IPS DF 6.9 (cell line): ENCODE measurements around the gene SMIM33.

Experiments used
- DNase-seq: peaks from one replicate; pipeline ENCODE4 v3.0.0-alpha.2; 2013; ENCODE audit warnings: low read depth, low spot score
- H3K27ac ChIP-seq: one replicate; pipeline ENCODE4 v1.5.1; 2013; ENCODE audit warnings: low read length, control low read depth
- H3K27me3 ChIP-seq: 2 replicates; pipeline ENCODE4 v1.6.1; 2013; ENCODE audit warnings: mild to moderate bottlenecking, low read length; ENCODE audit not compliant: control insufficient read depth, insufficient read depth
- H3K36me3 ChIP-seq: 2 replicates; pipeline ENCODE4 v1.6.1; 2013; ENCODE audit warnings: low read length; ENCODE audit not compliant: control insufficient read depth, insufficient read depth
- H3K4me1 ChIP-seq: 2 replicates; pipeline ENCODE4 v1.6.1; 2013; ENCODE audit warnings: low read length; ENCODE audit not compliant: control insufficient read depth, insufficient read depth
- H3K4me3 ChIP-seq: 2 replicates; pipeline ENCODE4 v1.5.1; 2013; ENCODE audit warnings: mild to moderate bottlenecking, low read length
- H3K9me3 ChIP-seq: 2 replicates; pipeline ENCODE4 v1.6.1; 2013; ENCODE audit warnings: low read length, inconsistent platforms; ENCODE audit not compliant: control insufficient read depth, insufficient read depth
- WGBS: extraction: QIAGEN DNeasy Blood & Tissue Kit; methylation state at CpG from one replicate; pipeline ENCODE4 v1.1.7; 2013; ENCODE audit warnings: mixed read lengths, missing lambda C conversion rate; ENCODE audit not compliant: insufficient read length, insufficient coverage; 5-methylcytosine and 5-hydroxymethylcytosine counted together

The SMIM33 gene

GRCh38 chr5:139443831-139444453 is 26.9 kb upstream of the SMIM33 start:
- DNase-seq: no peak
- no peak overlapping the region for H3K4me3 ChIP-seq
- H3K4me1 ChIP-seq: peaks cover 1% of the 10 kb centered on the region; the same call in 1 of the 2 replicates
- no peaks in the 10 kb centered on the region for H3K27me3 ChIP-seq
- WGBS: no CpG with 5 or more reads among the region's 4 CpGs
- H3K36me3 ChIP-seq: no peaks in the 10 kb centered on the region
- no peak overlapping the region for H3K27ac ChIP-seq
- no peaks in the 10 kb centered on the region for H3K9me3 ChIP-seq

GRCh38 chr5:139445325-139446170 is 25.3 kb upstream of the SMIM33 start:
- no peak overlapping the region for H3K27ac ChIP-seq
- no CpG with 5 or more reads among the region's 7 CpGs for WGBS
- H3K27me3 ChIP-seq: no peaks in the 10 kb centered on the region

GRCh38 chr5:139446956-139447779 is 23.6 kb upstream of the SMIM33 start:
- DNase-seq: no peak
- H3K4me1 ChIP-seq: no peaks in the 10 kb centered on the region
- no peak overlapping the region for H3K27ac ChIP-seq
- H3K27me3 ChIP-seq: no peaks in the 10 kb centered on the region
- 0 out of 2 replicates have a peak, but pooled peaks cover 3% of the 10 kb centered on the region for H3K36me3 ChIP-seq
- H3K9me3 ChIP-seq: no peaks in the 10 kb centered on the region
- WGBS: no CpG with 5 or more reads among the region's 5 CpGs
- no peak overlapping the region for H3K4me3 ChIP-seq

More at GRCh38 chr5:139445325-139446170, 25.3 kb upstream of the SMIM33 start:
- DNase-seq: no peak
- Histone ChIP-seq H3K9me3 (no peaks in the 10 kb centered on the region), H3K4me3 (no peak overlapping the region), H3K4me1 (no peaks in the 10 kb centered on the region), H3K36me3 (no peaks in the 10 kb centered on the region)

GRCh38 chr5:139451176-139451575 is 19.6 kb upstream of the SMIM33 start:
- 100% methylated on average over 2 of the region's 2 CpGs for WGBS
- no peaks in the 10 kb centered on the region for H3K4me1 ChIP-seq
- no peaks in the 10 kb centered on the region for H3K9me3 ChIP-seq
- H3K27ac ChIP-seq: no peak overlapping the region
- H3K36me3 ChIP-seq: 0 out of 2 replicates have a peak, but pooled peaks cover 5% of the 10 kb centered on the region
- no peak for DNase-seq
- H3K27me3 ChIP-seq: no peaks in the 10 kb centered on the region
- no peak overlapping the region for H3K4me3 ChIP-seq

GRCh38 chr5:139451878-139452660 is 18.7 kb upstream of the SMIM33 start:
- H3K4me1 ChIP-seq: no peaks in the 10 kb centered on the region
- DNase-seq: no peak
- WGBS: 100% methylated on average over 3 of the region's 3 CpGs
- H3K27ac ChIP-seq: no peak overlapping the region
- H3K9me3 ChIP-seq: no peaks in the 10 kb centered on the region
- H3K36me3 ChIP-seq: 0 out of 2 replicates have a peak, but pooled peaks cover 5% of the 10 kb centered on the region
- H3K4me3 ChIP-seq: no peak overlapping the region
- no peaks in the 10 kb centered on the region for H3K27me3 ChIP-seq

GRCh38 chr5:139453683-139454567 is 16.9 kb upstream of the SMIM33 start:
- H3K4me1 ChIP-seq: no peaks in the 10 kb centered on the region
- WGBS: 99% methylated on average over 3 of the region's 3 CpGs
- no peak for DNase-seq

GRCh38 chr5:139454568-139455290 is 16.1 kb upstream of the SMIM33 start:
- peaks cover 1% of the 10 kb centered on the region; the same call in 1 of the 2 replicates for H3K4me1 ChIP-seq
- H3K27me3 ChIP-seq: no peaks in the 10 kb centered on the region
- no CpG with 5 or more reads among the region's 11 CpGs for WGBS
- H3K9me3 ChIP-seq: no peaks in the 10 kb centered on the region
- no peak for DNase-seq
- no peak overlapping the region for H3K4me3 ChIP-seq
- 0 out of 2 replicates have a peak, but pooled peaks cover 5% of the 10 kb centered on the region for H3K36me3 ChIP-seq
- H3K27ac ChIP-seq: no peak overlapping the region

More at GRCh38 chr5:139453683-139454567, 16.9 kb upstream of the SMIM33 start:
- no peak overlapping the region for H3K27ac ChIP-seq
- no peaks in the 10 kb centered on the region for H3K27me3 ChIP-seq
- H3K4me3 ChIP-seq: no peak overlapping the region
- H3K9me3 ChIP-seq: no peaks in the 10 kb centered on the region
- H3K36me3 ChIP-seq: 0 out of 2 replicates have a peak, but pooled peaks cover 5% of the 10 kb centered on the region

GRCh38 chr5:139456776-139457175 is 14.0 kb upstream of the SMIM33 start:
- H3K4me1 ChIP-seq: peaks cover 1% of the 10 kb centered on the region; the same call in 1 of the 2 replicates
- H3K4me3 ChIP-seq: no peak overlapping the region
- whole genome bisulfite sequencing: no CpG with 5 or more reads among the region's 12 CpGs
- H3K27ac ChIP-seq: no peak overlapping the region
- H3K36me3 ChIP-seq: 0 out of 2 replicates have a peak, but pooled peaks cover 5% of the 10 kb centered on the region
- no peak for DNase-seq
- H3K9me3 ChIP-seq: no peaks in the 10 kb centered on the region
- no peaks in the 10 kb centered on the region for H3K27me3 ChIP-seq
